ENCODE results near the gene RIMS4.
A peak's percentile ranks its signal among the peaks of the same experiment; 100 is the strongest.

RIMS4 gene

GRCh38 chr20:44736170-44737021 is 74.0 kb downstream of the RIMS4 start:
- DNase-seq (ENCODE audit: low read depth) = peak; percentile 68
- no peak overlapping the region for H3K4me3 ChIP-seq (ENCODE audit: low read length)
- no peak for TF ChIP-seq CTCF (IDR thresholded peaks at IDR 0.05; ENCODE audit: insufficient read depth, low read depth, low read length, missing control alignments)

- DNase-seq (ENCODE audit: low read depth) = no peak
- H3K4me3 ChIP-seq (ENCODE audit: low read length) = no peak overlapping the region
- no peak for TF ChIP-seq CTCF (IDR thresholded peaks at IDR 0.05; ENCODE audit: insufficient read depth, low read depth, low read length, missing control alignments)
Observed at GRCh38 chr20:44735816-44736169, 74.6 kb downstream of the RIMS4 start.

DNA sequence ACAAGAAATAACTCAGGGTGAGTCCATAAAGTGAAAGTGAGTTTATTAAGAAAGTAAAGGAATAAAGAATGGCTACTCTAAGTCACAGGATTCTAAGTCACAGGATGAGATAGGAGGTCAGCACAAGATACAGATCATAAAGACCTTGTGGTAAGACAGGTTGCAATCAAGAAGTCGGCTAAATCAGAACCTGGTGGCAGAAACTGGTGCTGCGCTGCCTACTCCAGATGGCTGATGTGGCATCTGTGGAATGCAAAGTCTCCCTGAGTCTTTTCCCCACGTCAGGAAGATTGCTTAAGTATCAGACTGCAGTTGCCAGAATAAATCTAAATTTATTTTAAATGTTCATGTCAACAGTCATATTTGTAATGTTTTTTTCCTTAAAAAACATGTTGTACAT is 75.4 kb downstream of the RIMS4 start:
- no peak overlapping the region for H3K4me3 ChIP-seq (ENCODE audit: low read length)
- DNase-seq (ENCODE audit: low read depth) = peak; percentile 71
- TF ChIP-seq CTCF (IDR thresholded peaks at IDR 0.05; ENCODE audit: insufficient read depth, low read depth, low read length, missing control alignments) = peak; percentile 49

DNA sequence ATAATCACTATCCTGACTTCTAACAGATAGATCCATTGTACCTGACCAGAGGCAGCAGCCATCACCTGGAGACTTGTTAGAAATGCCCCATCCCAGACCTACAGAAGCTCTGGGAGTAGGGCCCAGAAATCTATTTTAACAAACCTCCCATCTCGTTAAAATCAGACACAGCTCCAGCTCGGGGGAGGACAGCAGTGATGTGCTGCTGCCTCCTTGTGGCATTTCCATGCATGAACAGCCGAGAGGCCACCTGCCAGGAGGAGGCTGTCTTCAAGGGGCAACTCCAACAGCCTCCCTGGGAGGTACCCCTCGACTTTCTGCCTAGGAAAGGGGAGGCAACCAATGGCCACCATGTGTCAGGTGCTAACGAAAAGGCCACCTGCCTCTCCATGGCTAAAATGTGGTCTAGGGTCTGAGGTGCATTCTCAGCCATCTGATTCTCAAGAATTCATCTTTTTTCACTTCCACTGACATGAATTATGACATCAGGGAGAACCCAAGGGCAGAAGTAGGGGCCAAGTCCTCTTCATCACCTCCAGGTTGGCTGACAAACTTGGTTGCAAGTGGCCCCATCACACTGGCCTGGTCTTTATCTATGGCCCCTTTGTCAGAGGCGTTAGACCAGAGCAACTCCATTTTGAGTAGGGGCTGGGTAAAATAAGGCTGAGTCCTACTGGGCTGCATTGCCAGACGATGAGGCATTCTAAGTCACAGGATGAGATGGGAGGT is 76.8 kb downstream of the RIMS4 start:
- no peak overlapping the region for H3K4me3 ChIP-seq (ENCODE audit: low read length)
- TF ChIP-seq CTCF (IDR thresholded peaks at IDR 0.05; ENCODE audit: insufficient read depth, low read depth, low read length, missing control alignments) = peak; percentile 95
- DNase-seq (ENCODE audit: low read depth) = peak; percentile 73

- H3K4me3 ChIP-seq (ENCODE audit: low read length) = no peak overlapping the region
- peak; percentile 39 for DNase-seq (ENCODE audit: low read depth)
- TF ChIP-seq CTCF (IDR thresholded peaks at IDR 0.05; ENCODE audit: insufficient read depth, low read depth, low read length, missing control alignments) = no peak
Observed at GRCh38 chr20:44732327-44732726, 78.0 kb downstream of the RIMS4 start.

- no peak for TF ChIP-seq CTCF (IDR thresholded peaks at IDR 0.05; ENCODE audit: insufficient read depth, low read depth, low read length, missing control alignments)
- no peak for DNase-seq (ENCODE audit: low read depth)
- no peak overlapping the region for H3K4me3 ChIP-seq (ENCODE audit: low read length)
Observed at GRCh38 chr20:44731657-44732056, 78.7 kb downstream of the RIMS4 start.
